ENCODE data around the gene ACAD8. TPM values are rescaled to one million over a fixed set of nuclear protein-coding genes. Genes with fewer than 3 reads are reported as not detected.

Gene ACAD8
- polyA plus RNA-seq, 1 donor: 32.6 TPM

DNA sequence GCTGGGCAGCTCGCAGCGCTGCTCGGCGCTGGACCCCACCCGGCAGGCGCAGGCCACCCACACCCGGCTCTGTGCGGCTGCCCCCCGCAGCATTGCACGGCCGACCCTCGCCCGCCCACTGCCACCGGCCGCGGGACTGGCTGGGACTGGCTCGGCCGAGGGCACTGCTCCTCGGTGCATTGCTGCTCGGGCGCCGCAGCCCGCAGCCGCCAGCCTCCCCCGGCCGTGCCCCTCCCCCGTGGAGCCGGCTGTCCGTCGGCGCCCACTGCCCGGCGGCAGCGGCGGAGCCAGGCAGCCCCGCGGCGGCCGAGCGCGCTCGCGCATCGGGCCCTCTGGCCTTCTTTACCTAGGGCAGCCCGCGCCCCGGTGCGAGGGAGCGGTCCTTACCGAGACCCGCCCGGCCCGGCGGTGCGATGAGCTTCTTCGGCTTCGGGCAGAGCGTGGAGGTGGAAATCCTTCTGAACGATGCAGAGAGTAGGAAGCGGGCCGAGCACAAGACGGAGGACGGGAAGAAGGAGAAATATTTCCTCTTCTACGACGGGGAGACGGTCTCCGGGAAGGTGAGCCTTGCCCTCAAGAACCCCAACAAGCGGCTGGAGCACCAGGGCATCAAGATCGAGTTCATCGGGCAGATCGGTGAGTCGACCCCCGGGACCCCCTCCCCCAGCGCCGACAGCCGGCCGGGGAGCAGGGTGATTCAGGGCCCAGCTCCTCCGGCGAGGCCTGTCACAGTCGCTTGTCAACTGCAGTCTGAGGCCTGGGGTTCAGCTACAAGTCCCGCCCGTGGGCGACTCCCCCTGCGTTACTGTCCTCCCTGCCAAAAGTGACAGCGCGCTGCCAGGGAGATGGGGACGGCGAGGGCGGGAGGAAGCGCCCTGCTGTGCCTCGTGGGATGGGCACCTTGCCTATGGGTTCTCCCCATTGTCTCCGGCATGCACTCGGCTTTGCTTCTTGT lies 28.4 kb upstream of the ACAD8 start:
- Histone ChIP-seq H3K36me3 (ENCODE audit: control insufficient read depth, insufficient read depth, low read length) (peaks cover 6% of the 10 kb centered on the region), H3K27me3 (ENCODE audit: control insufficient read depth, insufficient read depth, low read length) (no peaks in the 10 kb centered on the region), H3K4me1 (ENCODE audit: control insufficient read depth, insufficient read depth, low read length) (no peaks in the 10 kb centered on the region), H3K27ac (ENCODE audit: low read length) (peak overlapping the region; percentile 20), H3K4me3 (ENCODE audit: low read length) (peak overlapping the region; percentile 83), H3K9me3 (ENCODE audit: control insufficient read depth, low read depth, low read length) (no peaks in the 10 kb centered on the region)
- peak; percentile 20 to 43 for DNase-seq
- WGBS (ENCODE audit: insufficient coverage, low lambda C conversion rate): no CpG with 5 or more reads among the region's 93 CpGs

DNA sequence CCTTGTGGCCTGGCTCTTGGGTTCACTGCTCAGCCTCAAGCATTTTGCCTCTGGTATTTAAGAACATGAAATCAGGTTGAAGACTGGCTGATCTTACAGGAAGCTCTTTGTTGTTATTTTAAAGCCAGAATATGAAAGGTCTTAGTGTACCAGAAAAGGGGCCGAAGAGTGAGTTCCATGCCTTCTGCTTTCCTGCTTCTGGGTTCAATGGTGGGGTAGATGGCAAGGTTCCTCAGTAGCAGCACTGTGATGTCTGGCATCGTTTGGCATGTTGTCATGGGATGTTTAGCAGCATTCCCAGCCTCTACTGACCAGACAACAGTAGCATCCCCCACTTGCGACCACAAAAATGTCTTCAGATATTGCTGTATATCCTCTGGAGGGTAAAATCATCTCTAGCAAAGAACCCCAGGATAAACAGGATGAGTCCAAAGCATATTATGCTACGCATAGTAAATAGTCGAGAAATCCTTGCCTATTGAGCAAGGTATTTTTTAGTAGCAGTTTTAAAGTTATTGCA lies 26.5 kb upstream of the ACAD8 start:
- Histone ChIP-seq H3K36me3 (ENCODE audit: control insufficient read depth, insufficient read depth, low read length) (peaks cover 12% of the 10 kb centered on the region), H3K27ac (ENCODE audit: low read length) (no peak overlapping the region), H3K4me3 (ENCODE audit: low read length) (no peak overlapping the region), H3K4me1 (ENCODE audit: control insufficient read depth, insufficient read depth, low read length) (no peaks in the 10 kb centered on the region), H3K27me3 (ENCODE audit: control insufficient read depth, insufficient read depth, low read length) (no peaks in the 10 kb centered on the region), H3K9me3 (ENCODE audit: control insufficient read depth, low read depth, low read length) (no peaks in the 10 kb centered on the region)
- DNase-seq: no peak
- WGBS (ENCODE audit: insufficient coverage, low lambda C conversion rate): 87% methylated on average over 2 of the region's 5 CpGs

- Histone ChIP-seq H3K27me3 (ENCODE audit: control insufficient read depth, insufficient read depth, low read length) (no peaks in the 10 kb centered on the region), H3K36me3 (ENCODE audit: control insufficient read depth, insufficient read depth, low read length) (peaks cover 15% of the 10 kb centered on the region), H3K4me1 (ENCODE audit: control insufficient read depth, insufficient read depth, low read length) (no peaks in the 10 kb centered on the region), H3K27ac (ENCODE audit: low read length) (no peak overlapping the region), H3K9me3 (ENCODE audit: control insufficient read depth, low read depth, low read length) (no peaks in the 10 kb centered on the region), H3K4me3 (ENCODE audit: low read length) (no peak overlapping the region)
- WGBS (ENCODE audit: insufficient coverage, low lambda C conversion rate): 65% methylated on average over 2 of the region's 6 CpGs
- no peak for DNase-seq
Observed at GRCh38 chr11:134228625-134229024, 24.7 kb upstream of the ACAD8 start.

GRCh38 chr11:134229126-134229790 lies 24.1 kb upstream of the ACAD8 start:
- Histone ChIP-seq H3K36me3 (ENCODE audit: control insufficient read depth, insufficient read depth, low read length) (peaks cover 17% of the 10 kb centered on the region), H3K4me1 (ENCODE audit: control insufficient read depth, insufficient read depth, low read length) (no peaks in the 10 kb centered on the region), H3K4me3 (ENCODE audit: low read length) (no peak overlapping the region), H3K27ac (ENCODE audit: low read length) (no peak overlapping the region), H3K27me3 (ENCODE audit: control insufficient read depth, insufficient read depth, low read length) (no peaks in the 10 kb centered on the region), H3K9me3 (ENCODE audit: control insufficient read depth, low read depth, low read length) (no peaks in the 10 kb centered on the region)
- no peak for DNase-seq
- no CpG with 5 or more reads among the region's 6 CpGs for WGBS (ENCODE audit: insufficient coverage, low lambda C conversion rate)

GRCh38 chr11:134230339-134230738 lies 23.0 kb upstream of the ACAD8 start:
- Histone ChIP-seq H3K27ac (ENCODE audit: low read length) (no peak overlapping the region), H3K27me3 (ENCODE audit: control insufficient read depth, insufficient read depth, low read length) (no peaks in the 10 kb centered on the region), H3K36me3 (ENCODE audit: control insufficient read depth, insufficient read depth, low read length) (peaks cover 26% of the 10 kb centered on the region), H3K4me3 (ENCODE audit: low read length) (no peak overlapping the region), H3K9me3 (ENCODE audit: control insufficient read depth, low read depth, low read length) (no peaks in the 10 kb centered on the region), H3K4me1 (ENCODE audit: control insufficient read depth, insufficient read depth, low read length) (no peaks in the 10 kb centered on the region)
- DNase-seq: no peak
- no CpG with 5 or more reads among the region's 4 CpGs for WGBS (ENCODE audit: insufficient coverage, low lambda C conversion rate)

DNA sequence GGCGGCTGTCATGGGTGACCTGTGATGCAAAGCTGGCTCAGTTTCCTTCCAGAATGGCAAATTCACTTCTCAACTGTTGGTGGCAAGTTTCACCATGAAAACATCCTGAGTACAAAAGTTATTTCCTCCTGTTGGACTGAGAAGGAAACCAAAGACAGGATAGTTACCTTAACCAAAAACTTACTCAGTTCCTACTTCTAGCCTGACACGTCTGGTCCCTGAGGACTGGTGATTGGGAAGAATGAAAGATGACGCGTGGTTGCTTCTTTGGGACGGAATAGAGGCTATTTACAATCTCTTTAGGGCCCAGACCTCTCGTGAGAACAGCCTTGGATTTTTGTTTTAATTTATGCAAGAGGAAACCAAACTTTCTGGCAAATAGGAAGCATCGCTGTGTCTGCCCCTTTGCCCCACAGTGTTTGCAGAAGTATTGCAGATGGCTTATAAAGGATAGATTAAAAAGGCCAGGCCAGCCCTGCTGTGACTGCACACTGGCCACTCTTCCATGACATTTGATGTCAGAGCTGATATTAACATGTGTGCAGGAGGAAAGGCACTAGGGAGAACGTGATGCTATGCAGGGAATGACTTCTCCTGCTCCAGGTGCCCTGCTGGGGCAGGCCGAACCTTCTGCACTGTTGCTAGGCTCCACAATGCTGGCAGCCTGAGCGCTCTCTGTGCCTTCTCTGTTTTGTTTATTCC lies 21.3 kb upstream of the ACAD8 start:
- peaks cover 32% of the 10 kb centered on the region for H3K36me3 ChIP-seq (ENCODE audit: control insufficient read depth, insufficient read depth, low read length)
- WGBS (ENCODE audit: insufficient coverage, low lambda C conversion rate): no CpG with 5 or more reads among the region's 10 CpGs
- no peak overlapping the region for H3K4me3 ChIP-seq (ENCODE audit: low read length)
- DNase-seq: no peak
- no peak overlapping the region for H3K27ac ChIP-seq (ENCODE audit: low read length)
- no peaks in the 10 kb centered on the region for H3K4me1 ChIP-seq (ENCODE audit: control insufficient read depth, insufficient read depth, low read length)
- H3K9me3 ChIP-seq (ENCODE audit: control insufficient read depth, low read depth, low read length): no peaks in the 10 kb centered on the region
- no peaks in the 10 kb centered on the region for H3K27me3 ChIP-seq (ENCODE audit: control insufficient read depth, insufficient read depth, low read length)

GRCh38 chr11:134233729-134234179 lies 19.6 kb upstream of the ACAD8 start:
- Histone ChIP-seq H3K4me1 (ENCODE audit: control insufficient read depth, insufficient read depth, low read length) (no peaks in the 10 kb centered on the region), H3K36me3 (ENCODE audit: control insufficient read depth, insufficient read depth, low read length) (peaks cover 35% of the 10 kb centered on the region), H3K9me3 (ENCODE audit: control insufficient read depth, low read depth, low read length) (no peaks in the 10 kb centered on the region), H3K27me3 (ENCODE audit: control insufficient read depth, insufficient read depth, low read length) (no peaks in the 10 kb centered on the region), H3K27ac (ENCODE audit: low read length) (no peak overlapping the region), H3K4me3 (ENCODE audit: low read length) (no peak overlapping the region)
- WGBS (ENCODE audit: insufficient coverage, low lambda C conversion rate): no CpG with 5 or more reads among the region's 4 CpGs
- DNase-seq: no peak

GRCh38 chr11:134235399-134235798 lies 18.0 kb upstream of the ACAD8 start:
- Histone ChIP-seq H3K4me1 (ENCODE audit: control insufficient read depth, insufficient read depth, low read length) (no peaks in the 10 kb centered on the region), H3K27me3 (ENCODE audit: control insufficient read depth, insufficient read depth, low read length) (no peaks in the 10 kb centered on the region), H3K9me3 (ENCODE audit: control insufficient read depth, low read depth, low read length) (no peaks in the 10 kb centered on the region), H3K36me3 (ENCODE audit: control insufficient read depth, insufficient read depth, low read length) (peaks cover 47% of the 10 kb centered on the region), H3K4me3 (ENCODE audit: low read length) (no peak overlapping the region), H3K27ac (ENCODE audit: low read length) (no peak overlapping the region)
- 60% methylated on average over 1 of the region's 3 CpGs for WGBS (ENCODE audit: insufficient coverage, low lambda C conversion rate)
- DNase-seq: no peak

GRCh38 chr11:134236834-134237556 lies 16.4 kb upstream of the ACAD8 start:
- 94% methylated on average over 2 of the region's 7 CpGs for WGBS (ENCODE audit: insufficient coverage, low lambda C conversion rate)
- H3K9me3 ChIP-seq (ENCODE audit: control insufficient read depth, low read depth, low read length): no peaks in the 10 kb centered on the region
- H3K4me3 ChIP-seq (ENCODE audit: low read length): no peak overlapping the region
- peaks cover 54% of the 10 kb centered on the region for H3K36me3 ChIP-seq (ENCODE audit: control insufficient read depth, insufficient read depth, low read length)
- DNase-seq: no peak
- no peaks in the 10 kb centered on the region for H3K4me1 ChIP-seq (ENCODE audit: control insufficient read depth, insufficient read depth, low read length)
- H3K27me3 ChIP-seq (ENCODE audit: control insufficient read depth, insufficient read depth, low read length): no peaks in the 10 kb centered on the region
- no peak overlapping the region for H3K27ac ChIP-seq (ENCODE audit: low read length)
